Endodermal cell (in vitro differentiated cells): ENCODE results near the gene OGFR. TPM values are rescaled to one million over a fixed set of nuclear protein-coding genes. Genes with fewer than 3 reads are reported as not detected.

ENCODE experiments used
- DNase-seq: peaks from one replicate; pipeline ENCODE4 v3.0.0-alpha.2; 2017
- H3K27ac ChIP-seq: 2 replicates; pipeline ENCODE4 v1.5.1; 2013; ENCODE audit warnings: mild to moderate bottlenecking, low read depth, low read length, moderate library complexity
- H3K27me3 ChIP-seq: 2 replicates; pipeline ENCODE4 v1.6.1; 2013; ENCODE audit warnings: mild to moderate bottlenecking, low read length, moderate library complexity; ENCODE audit not compliant: insufficient read depth, control insufficient read depth, poor library complexity, severe bottlenecking
- H3K36me3 ChIP-seq: 2 replicates; pipeline ENCODE4 v1.7.0; 2013; ENCODE audit warnings: mild to moderate bottlenecking, low read length, moderate library complexity; ENCODE audit not compliant: control insufficient read depth, insufficient read depth
- H3K4me1 ChIP-seq: one replicate; pipeline ENCODE4 v1.7.0; 2013; ENCODE audit warnings: low read length; ENCODE audit not compliant: control insufficient read depth, insufficient read depth
- H3K4me3 ChIP-seq: 2 replicates; pipeline ENCODE4 v1.5.1; 2013; ENCODE audit warnings: mild to moderate bottlenecking, low read length, moderate library complexity
- H3K9ac ChIP-seq: 2 replicates; pipeline ENCODE4 v1.6.1; 2013; ENCODE audit warnings: mild to moderate bottlenecking, low read length, moderate library complexity; ENCODE audit not compliant: poor library complexity, severe bottlenecking; ENCODE audit errors: extremely low read depth
- H3K9me3 ChIP-seq: 2 replicates; pipeline ENCODE4 v1.6.1; 2013; ENCODE audit warnings: mild to moderate bottlenecking, low read length, moderate library complexity; ENCODE audit not compliant: control insufficient read depth
- H3K27ac Mint-ChIP-seq: 2 replicates; pipeline ENCODE4 v1.8.0; 2020; ENCODE audit warnings: mixed read lengths
- H3K27me3 Mint-ChIP-seq: 2 replicates; pipeline ENCODE4 v1.8.0; 2021; ENCODE audit warnings: mild to moderate bottlenecking, mixed read lengths; ENCODE audit not compliant: insufficient read depth
- H3K36me3 Mint-ChIP-seq: 2 replicates; pipeline ENCODE4 v1.8.0; 2020; ENCODE audit warnings: low read depth, mixed read lengths
- H3K4me1 Mint-ChIP-seq: 2 replicates; pipeline ENCODE4 v1.8.0; 2020; ENCODE audit warnings: mixed read lengths
- H3K4me3 Mint-ChIP-seq: 2 replicates; pipeline ENCODE4 v1.8.0; 2020; ENCODE audit warnings: mild to moderate bottlenecking, moderate library complexity, mixed read lengths
- H3K9me3 Mint-ChIP-seq: 2 replicates; pipeline ENCODE4 v1.8.0; 2020; ENCODE audit warnings: mild to moderate bottlenecking, mixed read lengths
- CTCF ChIP-seq: fragments of 200-600 bp; sonication (generic); conservative IDR thresholded peaks from 2 replicates; pipeline ENCODE4 v1.5.0; 2021; ENCODE audit warnings: antibody characterized with exemption, mild to moderate bottlenecking
- WGBS, 2 experiments: methylation state at CpG; one replicate each; pipeline versions ENCODE4 v1.1.5 to v1.1.7; 2013; ENCODE audit warnings: missing lambda C conversion rate in 2 of 2, mixed read lengths in 1 of 2; ENCODE audit not compliant: insufficient coverage in 1 of 2, insufficient read length in 1 of 2; 5-methylcytosine and 5-hydroxymethylcytosine counted together
- total RNA-seq, 2 donors: library from RNA; stranded (reverse); fragmentation: NEBNext Ultra II Directional in 1 of 2; extraction: Animal tissue kit (Norgen Biotek cat#: 25700) in 1 of 2; gene quantifications; 2 replicates in 1 of 2; 3 replicates in 1 of 2; pipeline ENCODE4 v1.2.1, GENCODE V29; 2021

OGFR gene
- total RNA-seq, 2 donors from 2014 or later: 28.1 to 28.5 TPM

DNA sequence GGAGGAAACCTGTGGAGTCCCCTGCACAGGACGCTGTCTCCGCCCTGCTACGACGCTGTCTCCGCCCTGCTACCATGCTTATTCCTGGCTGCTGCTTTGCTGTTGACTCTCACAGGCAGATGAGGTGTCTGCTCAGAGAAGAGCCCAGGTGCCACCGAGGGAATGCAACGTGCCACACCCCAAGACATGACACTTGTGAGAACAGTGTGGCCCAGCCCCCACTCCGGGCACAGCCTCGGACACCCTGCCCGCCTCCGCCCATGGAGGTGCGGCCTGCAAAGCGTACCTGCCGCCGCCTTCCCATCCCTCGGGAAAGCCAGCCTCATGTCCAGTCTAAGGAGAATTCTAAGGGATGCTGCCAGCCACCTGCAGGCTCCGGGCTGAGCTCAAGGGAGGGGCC, 23.9 kb upstream of the OGFR start:
- no peak overlapping the region for H3K27ac ChIP-seq
- Mint-ChIP-seq H3K4me1 (peaks cover 1% of the 10 kb centered on the region), H3K27ac (no peak overlapping the region), H3K9me3 (peaks cover 2% of the 10 kb centered on the region), H3K36me3 (no peaks in the 10 kb centered on the region), H3K27me3 (no peaks in the 10 kb centered on the region), H3K4me3 (no peak overlapping the region)
- H3K4me1 ChIP-seq: no peaks in the 10 kb centered on the region
- H3K4me3 ChIP-seq: no peak overlapping the region
- no peaks in the 10 kb centered on the region for H3K27me3 ChIP-seq
- H3K9me3 ChIP-seq: no peaks in the 10 kb centered on the region
- no peaks in the 10 kb centered on the region for H3K36me3 ChIP-seq
- TF ChIP-seq CTCF: no peak
- no peak overlapping the region for H3K9ac ChIP-seq
- WGBS, 2 experiments: 85 to 88% methylated on average over 10 to 17 of the region's 17 CpGs
- no peak for DNase-seq

DNA sequence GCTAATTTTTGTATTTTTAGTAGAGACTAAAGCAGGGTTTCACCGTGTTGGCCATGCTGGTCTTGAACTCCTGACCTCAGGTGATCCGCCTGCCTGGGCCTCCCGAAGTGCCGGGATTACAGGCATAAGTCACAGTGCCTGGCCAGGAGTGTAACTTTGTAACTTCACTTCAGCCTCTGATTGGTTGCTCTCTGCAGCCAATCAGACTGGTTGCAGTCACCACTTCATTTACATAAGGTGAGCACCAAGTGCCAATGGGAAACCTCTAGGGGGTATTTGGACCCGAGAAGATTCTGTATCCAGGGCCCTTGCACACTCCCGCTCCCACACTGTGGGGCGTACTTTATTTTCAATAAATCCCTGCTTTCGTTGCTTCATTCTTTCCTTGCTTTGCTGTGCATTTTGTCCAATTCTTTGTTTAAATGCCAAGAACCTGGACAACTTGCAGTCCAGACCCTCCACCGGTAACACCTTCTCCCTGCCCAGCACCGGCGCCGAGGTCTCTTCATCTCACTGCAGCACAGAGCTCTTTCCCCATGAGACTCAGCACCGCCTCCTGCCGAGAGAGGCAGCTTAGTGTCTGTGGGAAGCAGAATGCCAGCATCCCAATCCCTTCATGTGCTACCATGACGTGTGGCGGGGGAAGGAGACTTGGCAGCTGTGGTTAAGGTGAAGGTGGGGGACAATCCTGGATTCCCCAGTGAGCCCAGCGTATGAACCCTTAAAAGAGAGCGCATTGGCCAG, 22.3 kb upstream of the OGFR start:
- no peaks in the 10 kb centered on the region for H3K36me3 Mint-ChIP-seq
- peaks cover 2% of the 10 kb centered on the region for H3K9me3 Mint-ChIP-seq
- H3K27me3 Mint-ChIP-seq: no peaks in the 10 kb centered on the region
- H3K4me3 Mint-ChIP-seq: no peak overlapping the region
- Histone ChIP-seq H3K4me3 (no peak overlapping the region), H3K36me3 (no peaks in the 10 kb centered on the region), H3K9me3 (no peaks in the 10 kb centered on the region), H3K27me3 (no peaks in the 10 kb centered on the region), H3K27ac (no peak overlapping the region), H3K4me1 (no peaks in the 10 kb centered on the region), H3K9ac (no peak overlapping the region)
- TF ChIP-seq CTCF: peak; percentile 23
- peak; percentile 83 for DNase-seq
- H3K4me1 Mint-ChIP-seq: peaks cover 1% of the 10 kb centered on the region
- 86 to 88% methylated on average over 15 to 18 of the region's 18 CpGs for WGBS, 2 experiments
- no peak overlapping the region for H3K27ac Mint-ChIP-seq

DNA sequence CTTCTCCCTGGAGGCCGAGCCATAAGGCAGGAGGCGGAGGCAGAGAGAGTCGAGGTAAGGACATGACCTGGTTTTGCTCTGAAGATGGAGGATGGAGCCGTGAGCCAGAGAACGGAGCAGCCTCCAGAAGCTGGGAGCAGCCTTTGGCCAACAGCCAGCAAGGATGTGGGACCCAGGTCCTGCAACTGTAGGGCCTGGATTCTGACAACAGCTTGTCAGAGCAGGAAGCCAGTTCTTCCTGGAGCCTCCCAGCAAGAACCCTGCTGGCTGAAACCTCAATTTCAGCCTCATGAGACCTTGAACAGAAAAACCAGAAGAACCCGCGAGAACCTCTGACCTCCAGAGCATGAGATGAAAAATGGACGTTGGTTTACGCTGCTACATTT, 21.7 kb upstream of the OGFR start:
- no peak overlapping the region for H3K4me3 Mint-ChIP-seq
- Histone ChIP-seq H3K4me3 (no peak overlapping the region), H3K36me3 (no peaks in the 10 kb centered on the region), H3K9me3 (no peaks in the 10 kb centered on the region), H3K9ac (no peak overlapping the region), H3K27ac (no peak overlapping the region), H3K4me1 (no peaks in the 10 kb centered on the region), H3K27me3 (no peaks in the 10 kb centered on the region)
- H3K36me3 Mint-ChIP-seq: no peaks in the 10 kb centered on the region
- DNase-seq: no peak
- 92% methylated on average over 9 of the region's 9 CpGs for WGBS, 2 experiments
- H3K9me3 Mint-ChIP-seq: peaks cover 2% of the 10 kb centered on the region
- TF ChIP-seq CTCF: no peak
- peaks cover 1% of the 10 kb centered on the region for H3K4me1 Mint-ChIP-seq
- no peaks in the 10 kb centered on the region for H3K27me3 Mint-ChIP-seq
- H3K27ac Mint-ChIP-seq: no peak overlapping the region
